ENCODE data around the gene ENTPD2.

The ENTPD2 gene

DNA sequence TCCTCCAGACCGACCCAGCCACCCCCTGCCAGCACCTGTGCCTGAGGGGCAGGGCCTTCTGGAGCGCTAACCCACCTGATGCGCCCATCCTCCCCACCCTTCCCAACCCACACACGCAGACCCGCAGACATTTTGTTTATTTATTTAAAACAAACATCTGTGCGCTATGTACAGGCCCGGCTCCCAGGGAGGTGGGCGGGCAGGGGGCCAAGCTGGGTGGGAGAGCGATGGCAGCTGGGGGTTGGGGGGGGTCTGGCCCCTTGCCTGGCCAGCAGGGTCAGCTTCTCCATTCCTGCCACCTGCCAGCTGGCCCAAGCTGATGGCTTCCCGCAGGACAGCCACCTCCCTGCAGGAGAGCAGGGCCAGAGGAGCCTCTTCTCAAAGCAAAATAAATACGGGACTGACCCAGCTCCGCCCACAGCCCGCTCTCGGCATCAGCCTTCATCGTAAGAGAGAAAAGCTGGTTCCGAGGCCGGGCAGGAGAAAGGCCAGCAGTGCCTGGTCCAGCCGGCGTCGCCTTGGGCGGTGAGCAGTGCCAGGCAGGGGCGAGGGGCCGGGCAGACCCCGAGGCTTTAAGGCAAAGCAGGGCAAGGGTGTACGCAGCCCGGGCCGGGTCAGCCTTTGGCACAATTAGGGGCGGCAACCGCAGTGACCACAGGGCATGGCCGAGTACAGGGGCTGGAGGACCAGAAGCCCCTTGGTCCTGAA lies 46.6 kb downstream of the ENTPD2 start (continued):
- TF ChIP-seq, protein P1, sequence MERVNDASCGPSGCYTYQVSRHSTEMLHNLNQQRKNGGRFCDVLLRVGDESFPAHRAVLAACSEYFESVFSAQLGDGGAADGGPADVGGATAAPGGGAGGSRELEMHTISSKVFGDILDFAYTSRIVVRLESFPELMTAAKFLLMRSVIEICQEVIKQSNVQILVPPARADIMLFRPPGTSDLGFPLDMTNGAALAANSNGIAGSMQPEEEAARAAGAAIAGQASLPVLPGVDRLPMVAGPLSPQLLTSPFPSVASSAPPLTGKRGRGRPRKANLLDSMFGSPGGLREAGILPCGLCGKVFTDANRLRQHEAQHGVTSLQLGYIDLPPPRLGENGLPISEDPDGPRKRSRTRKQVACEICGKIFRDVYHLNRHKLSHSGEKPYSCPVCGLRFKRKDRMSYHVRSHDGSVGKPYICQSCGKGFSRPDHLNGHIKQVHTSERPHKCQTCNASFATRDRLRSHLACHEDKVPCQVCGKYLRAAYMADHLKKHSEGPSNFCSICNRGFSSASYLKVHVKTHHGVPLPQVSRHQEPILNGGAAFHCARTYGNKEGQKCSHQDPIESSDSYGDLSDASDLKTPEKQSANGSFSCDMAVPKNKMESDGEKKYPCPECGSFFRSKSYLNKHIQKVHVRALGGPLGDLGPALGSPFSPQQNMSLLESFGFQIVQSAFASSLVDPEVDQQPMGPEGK (tag by site-specific recombination; IDR thresholded peaks at IDR 0.05), result no peak; the same call in 1 of the 2 replicates
- no peak for TF ChIP-seq ZNF146 (tag by site-specific recombination; IDR thresholded peaks at IDR 0.05)
- TF ChIP-seq ZNF202 (tag by site-specific recombination; IDR thresholded peaks at IDR 0.05; ENCODE audit: borderline replicate concordance), result no peak
- peak; percentile 45; the same call in 1 of the 2 replicates for TF ChIP-seq ZFHX2 (tag by site-specific recombination; conservative IDR thresholded peaks at IDR 0.05)
- no peak for TF ChIP-seq ZNF843 (tag by site-specific recombination; IDR thresholded peaks at IDR 0.05)
- TF ChIP-seq, protein P2, sequence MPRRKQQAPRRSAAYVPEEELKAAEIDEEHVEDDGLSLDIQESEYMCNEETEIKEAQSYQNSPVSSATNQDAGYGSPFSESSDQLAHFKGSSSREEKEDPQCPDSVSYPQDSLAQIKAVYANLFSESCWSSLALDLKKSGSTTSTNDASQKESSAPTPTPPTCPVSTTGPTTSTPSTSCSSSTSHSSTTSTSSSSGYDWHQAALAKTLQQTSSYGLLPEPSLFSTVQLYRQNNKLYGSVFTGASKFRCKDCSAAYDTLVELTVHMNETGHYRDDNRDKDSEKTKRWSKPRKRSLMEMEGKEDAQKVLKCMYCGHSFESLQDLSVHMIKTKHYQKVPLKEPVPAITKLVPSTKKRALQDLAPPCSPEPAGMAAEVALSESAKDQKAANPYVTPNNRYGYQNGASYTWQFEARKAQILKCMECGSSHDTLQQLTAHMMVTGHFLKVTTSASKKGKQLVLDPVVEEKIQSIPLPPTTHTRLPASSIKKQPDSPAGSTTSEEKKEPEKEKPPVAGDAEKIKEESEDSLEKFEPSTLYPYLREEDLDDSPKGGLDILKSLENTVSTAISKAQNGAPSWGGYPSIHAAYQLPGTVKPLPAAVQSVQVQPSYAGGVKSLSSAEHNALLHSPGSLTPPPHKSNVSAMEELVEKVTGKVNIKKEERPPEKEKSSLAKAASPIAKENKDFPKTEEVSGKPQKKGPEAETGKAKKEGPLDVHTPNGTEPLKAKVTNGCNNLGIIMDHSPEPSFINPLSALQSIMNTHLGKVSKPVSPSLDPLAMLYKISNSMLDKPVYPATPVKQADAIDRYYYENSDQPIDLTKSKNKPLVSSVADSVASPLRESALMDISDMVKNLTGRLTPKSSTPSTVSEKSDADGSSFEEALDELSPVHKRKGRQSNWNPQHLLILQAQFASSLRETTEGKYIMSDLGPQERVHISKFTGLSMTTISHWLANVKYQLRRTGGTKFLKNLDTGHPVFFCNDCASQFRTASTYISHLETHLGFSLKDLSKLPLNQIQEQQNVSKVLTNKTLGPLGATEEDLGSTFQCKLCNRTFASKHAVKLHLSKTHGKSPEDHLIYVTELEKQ (tag by site-specific recombination; IDR thresholded peaks at IDR 0.05; ENCODE audit: borderline replicate concordance), result no peak
- TF ChIP-seq ZEB2 (tag by site-specific recombination; IDR thresholded peaks at IDR 0.05), result no peak
- TF ChIP-seq BCL11A (tag by site-specific recombination; IDR thresholded peaks at IDR 0.05; ENCODE audit: low read depth), result 0 out of 2 replicates have a peak, but pooled peaks have one; percentile 16
- TF ChIP-seq ZNF23 (tag by site-specific recombination; IDR thresholded peaks at IDR 0.05; ENCODE audit: borderline replicate concordance), result no peak
- TF ChIP-seq ZNF2 (tag by site-specific recombination; IDR thresholded peaks at IDR 0.05), result no peak
- TF ChIP-seq ZNF561 (tag by site-specific recombination; IDR thresholded peaks at IDR 0.05; ENCODE audit: borderline replicate concordance), result no peak
- TF ChIP-seq ZNF623 (tag by site-specific recombination; IDR thresholded peaks at IDR 0.05), result no peak
- no peak for TF ChIP-seq ZNF768 (tag by site-specific recombination; IDR thresholded peaks at IDR 0.05)
- no peak for TF ChIP-seq ZNF777 (tag by site-specific recombination; IDR thresholded peaks at IDR 0.05; ENCODE audit: borderline replicate concordance)
- TF ChIP-seq EGR2 (tag by site-specific recombination; IDR thresholded peaks at IDR 0.05; ENCODE audit: low read depth), result 0 out of 2 replicates have a peak, but pooled peaks have one; percentile 23
- TF ChIP-seq ZNF792 (tag by site-specific recombination; IDR thresholded peaks at IDR 0.05), result no peak
- TF ChIP-seq, protein P3, sequence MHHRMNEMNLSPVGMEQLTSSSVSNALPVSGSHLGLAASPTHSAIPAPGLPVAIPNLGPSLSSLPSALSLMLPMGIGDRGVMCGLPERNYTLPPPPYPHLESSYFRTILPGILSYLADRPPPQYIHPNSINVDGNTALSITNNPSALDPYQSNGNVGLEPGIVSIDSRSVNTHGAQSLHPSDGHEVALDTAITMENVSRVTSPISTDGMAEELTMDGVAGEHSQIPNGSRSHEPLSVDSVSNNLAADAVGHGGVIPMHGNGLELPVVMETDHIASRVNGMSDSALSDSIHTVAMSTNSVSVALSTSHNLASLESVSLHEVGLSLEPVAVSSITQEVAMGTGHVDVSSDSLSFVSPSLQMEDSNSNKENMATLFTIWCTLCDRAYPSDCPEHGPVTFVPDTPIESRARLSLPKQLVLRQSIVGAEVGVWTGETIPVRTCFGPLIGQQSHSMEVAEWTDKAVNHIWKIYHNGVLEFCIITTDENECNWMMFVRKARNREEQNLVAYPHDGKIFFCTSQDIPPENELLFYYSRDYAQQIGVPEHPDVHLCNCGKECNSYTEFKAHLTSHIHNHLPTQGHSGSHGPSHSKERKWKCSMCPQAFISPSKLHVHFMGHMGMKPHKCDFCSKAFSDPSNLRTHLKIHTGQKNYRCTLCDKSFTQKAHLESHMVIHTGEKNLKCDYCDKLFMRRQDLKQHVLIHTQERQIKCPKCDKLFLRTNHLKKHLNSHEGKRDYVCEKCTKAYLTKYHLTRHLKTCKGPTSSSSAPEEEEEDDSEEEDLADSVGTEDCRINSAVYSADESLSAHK (tag by site-specific recombination; IDR thresholded peaks at IDR 0.05), result no peak
- TF ChIP-seq ZIC2 (tag by site-specific recombination; IDR thresholded peaks at IDR 0.05), result peak; percentile 71
- no peak for TF ChIP-seq KLF16 (tag by site-specific recombination; IDR thresholded peaks at IDR 0.05)
- peak; percentile 98 for TF ChIP-seq GLIS1 (tag by site-specific recombination; IDR thresholded peaks at IDR 0.05)
- TF ChIP-seq ZNF776 (tag by site-specific recombination; IDR thresholded peaks at IDR 0.05; ENCODE audit: borderline replicate concordance), result no peak
- no peak for TF ChIP-seq SP7 (tag by site-specific recombination; IDR thresholded peaks at IDR 0.05)
- no peak for TF ChIP-seq ZNF416 (tag by site-specific recombination; IDR thresholded peaks at IDR 0.05)
- TF ChIP-seq SCRT2 (tag by site-specific recombination; IDR thresholded peaks at IDR 0.05), result 0 out of 2 replicates have a peak, but pooled peaks have one; percentile 23
- no peak for TF ChIP-seq ZNF571 (tag by site-specific recombination; IDR thresholded peaks at IDR 0.05)
- no peak for TF ChIP-seq ZNF354C (tag by site-specific recombination; IDR thresholded peaks at IDR 0.05; ENCODE audit: borderline replicate concordance, low read depth)
- TF ChIP-seq ZNF626 (tag by site-specific recombination; IDR thresholded peaks at IDR 0.05), result no peak
- no peak for TF ChIP-seq ZNF660 (tag by site-specific recombination; IDR thresholded peaks at IDR 0.05)
- no peak for TF ChIP-seq REPIN1 (tag by site-specific recombination; IDR thresholded peaks at IDR 0.05; ENCODE audit: low read depth)
